Jurkat, Clone E6-1 (cell line): ENCODE results near the gene PAX2. TPM values are rescaled to one million over a fixed set of nuclear protein-coding genes. Genes with fewer than 3 reads are reported as not detected.
"Not testable (repeated sequence)": the region's sequence is repeated elsewhere in the genome, so short reads cannot be mapped to it uniquely, and the experiment has no call there.

Experiments
- DNase-seq: peaks from one replicate; pipeline ENCODE4 v3.0.0-alpha.2; 2011; ENCODE audit warnings: low read depth, low spot score
- H3K4me3 ChIP-seq: 2 replicates; pipeline ENCODE4 v1.5.1; 2011; ENCODE audit warnings: mild to moderate bottlenecking, low read length, control low read depth, moderate library complexity
- polyA plus RNA-seq: library from polyadenylated mRNA; unstranded; fragments of >200 nt; gene quantifications from one replicate; pipeline ENCODE4 v1.2.1, GENCODE V29; 2012; ENCODE audit warnings: missing spikeins; ENCODE audit not compliant: insufficient read length, insufficient read depth

PAX2 gene
- polyA plus RNA-seq: not detected

- H3K4me3 ChIP-seq: no peak within 1 kb of the TSS
- no peak for DNase-seq
These were observed at the start of gene PAX2 for GRCh38 chr10:100744987-100745881. PAX2 (plus strand) TSS chr10:100745582; CDS start chr10:100746261, 679 bp downstream.

- DNase-seq: no peak
- H3K4me3 ChIP-seq: no peak overlapping the region
These were observed 48.9 kb upstream of the PAX2 start for GRCh38 chr10:100696477-100696901.

- no peak overlapping the region for H3K4me3 ChIP-seq
- DNase-seq: no peak
These were observed 48.3 kb upstream of the PAX2 start for GRCh38 chr10:100697070-100697469.

DNA sequence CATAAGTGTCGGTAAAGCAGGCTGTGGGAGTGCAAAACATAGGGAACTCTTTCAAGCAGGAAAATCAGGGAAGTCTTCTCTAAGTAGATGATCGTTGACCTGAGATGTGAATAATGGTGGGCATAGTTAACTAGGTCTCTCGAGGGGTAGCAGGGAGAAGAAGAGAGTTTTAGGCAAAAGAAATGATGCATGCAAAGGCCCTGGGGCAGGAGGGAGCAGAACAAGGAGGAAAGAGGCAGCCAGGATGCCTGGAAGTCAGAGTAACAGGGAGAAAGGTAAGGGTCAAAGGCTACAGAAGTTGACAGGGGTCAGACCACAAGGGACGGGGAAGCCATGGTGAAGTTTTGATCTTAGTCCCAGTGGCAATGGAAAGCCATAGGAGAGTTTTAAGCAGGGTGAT lies 47.8 kb upstream of the PAX2 start:
- no peak for DNase-seq

GRCh38 chr10:100701704-100702103 lies 43.7 kb upstream of the PAX2 start:
- DNase-seq, H3K4me3 ChIP-seq: not testable (repeated sequence)

More for the DNA sequence above, 47.8 kb upstream of the PAX2 start:
- H3K4me3 ChIP-seq: no peak overlapping the region

DNA sequence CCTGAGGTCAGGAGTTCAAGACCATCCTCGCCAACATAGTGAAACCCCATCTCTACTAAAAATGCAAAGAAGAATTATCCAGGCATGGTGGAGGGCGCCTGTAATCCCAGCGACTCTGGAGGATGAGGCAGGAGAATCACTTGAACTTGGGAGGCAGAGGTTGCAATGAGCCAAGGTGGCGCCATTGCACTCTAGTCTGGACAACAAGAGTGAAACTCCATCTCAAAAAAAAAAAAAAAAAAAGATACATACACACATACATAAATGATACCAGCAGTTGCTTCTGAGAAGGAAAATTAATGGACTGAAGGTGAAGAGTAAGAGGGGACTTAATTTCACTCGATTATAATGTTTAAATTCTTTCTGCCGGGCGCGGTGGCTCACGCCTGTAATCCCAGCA lies 40.2 kb upstream of the PAX2 start:
- no peak overlapping the region for H3K4me3 ChIP-seq
- no peak for DNase-seq

GRCh38 chr10:100707261-100707848 lies 38.0 kb upstream of the PAX2 start:
- DNase-seq: no peak
- H3K4me3 ChIP-seq: no peak overlapping the region

DNA sequence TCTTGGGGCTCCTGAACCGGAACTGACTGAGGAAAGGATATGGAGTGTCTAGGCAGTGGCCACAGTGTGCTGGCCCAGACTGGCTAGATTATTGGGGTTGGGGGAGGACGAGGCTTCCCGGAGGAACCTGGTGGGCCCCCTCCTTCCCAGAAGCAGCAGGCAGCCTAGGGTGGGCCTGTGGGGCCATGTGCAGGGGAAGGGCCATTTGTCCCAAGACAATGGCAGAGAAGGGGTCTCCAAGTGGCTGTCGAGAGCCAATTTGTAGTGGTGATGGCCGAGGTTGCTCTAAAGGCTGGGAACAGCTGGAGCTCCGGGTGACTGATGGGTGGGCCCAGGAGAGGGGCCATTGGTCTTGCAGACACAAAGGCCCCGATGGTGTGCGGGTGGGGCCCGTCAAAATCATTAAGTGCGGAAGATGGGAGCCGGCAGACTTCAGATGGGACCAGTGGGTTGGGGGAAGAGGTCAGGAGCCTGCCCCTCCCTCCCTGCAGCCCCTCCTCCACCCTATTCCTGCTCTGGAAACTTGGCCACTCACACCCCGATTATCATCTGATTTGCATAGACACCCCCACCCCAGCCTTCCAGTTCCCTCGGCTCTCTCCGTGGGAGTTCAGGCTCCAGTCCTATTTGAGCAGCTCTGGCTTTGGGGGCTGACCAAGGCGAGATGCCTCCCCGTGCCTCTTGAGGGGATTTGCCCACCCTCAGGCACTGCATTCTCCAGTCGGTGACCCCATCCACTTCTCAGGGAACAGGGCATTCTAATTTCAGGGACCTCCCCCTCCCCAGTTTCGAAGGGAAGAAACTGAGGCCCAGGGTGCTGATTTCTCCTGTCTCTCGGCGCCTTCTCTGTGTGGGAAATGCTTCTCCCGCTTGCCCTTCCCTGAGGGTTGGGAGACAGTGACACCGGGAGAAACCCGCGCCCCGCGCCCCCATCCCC lies 36.0 kb upstream of the PAX2 start:
- no peak for DNase-seq
- no peak overlapping the region for H3K4me3 ChIP-seq

DNA sequence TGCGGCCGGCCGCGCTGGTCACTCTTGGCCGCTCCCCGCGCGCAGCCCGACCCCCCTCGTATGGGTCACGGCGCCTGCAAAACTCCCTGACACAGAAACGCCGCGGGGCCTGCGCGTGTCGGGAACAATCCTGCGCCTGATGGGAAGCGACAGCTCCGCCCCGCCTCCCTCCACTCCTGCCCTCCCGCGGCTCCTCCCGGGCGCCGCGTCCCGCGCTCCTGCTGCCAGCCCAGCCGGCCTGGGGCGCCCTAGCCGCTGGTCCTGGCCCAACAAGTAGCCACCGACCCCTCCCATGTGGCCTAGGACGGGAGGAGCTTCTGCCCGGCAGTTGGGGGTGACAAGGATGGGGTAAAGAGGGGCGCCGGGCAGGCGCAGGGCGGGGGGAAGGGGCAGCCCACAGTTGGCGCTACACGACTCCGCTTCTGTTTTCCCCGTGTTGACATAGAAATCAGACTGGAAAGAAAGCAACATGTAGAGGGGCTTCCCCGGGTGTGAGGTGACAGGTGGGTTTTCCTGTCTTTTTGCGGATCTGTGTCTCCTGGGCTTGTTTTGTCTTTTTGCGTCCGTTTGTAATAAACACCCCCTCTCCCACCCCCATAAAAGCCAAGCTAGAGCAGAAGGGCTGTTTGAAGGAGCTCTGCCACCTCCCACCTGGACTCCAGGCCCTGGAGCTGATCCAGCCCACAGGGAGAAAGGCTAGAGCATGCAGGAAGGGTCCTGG lies 35.1 kb upstream of the PAX2 start:
- no peak for DNase-seq
- no peak overlapping the region for H3K4me3 ChIP-seq

DNA sequence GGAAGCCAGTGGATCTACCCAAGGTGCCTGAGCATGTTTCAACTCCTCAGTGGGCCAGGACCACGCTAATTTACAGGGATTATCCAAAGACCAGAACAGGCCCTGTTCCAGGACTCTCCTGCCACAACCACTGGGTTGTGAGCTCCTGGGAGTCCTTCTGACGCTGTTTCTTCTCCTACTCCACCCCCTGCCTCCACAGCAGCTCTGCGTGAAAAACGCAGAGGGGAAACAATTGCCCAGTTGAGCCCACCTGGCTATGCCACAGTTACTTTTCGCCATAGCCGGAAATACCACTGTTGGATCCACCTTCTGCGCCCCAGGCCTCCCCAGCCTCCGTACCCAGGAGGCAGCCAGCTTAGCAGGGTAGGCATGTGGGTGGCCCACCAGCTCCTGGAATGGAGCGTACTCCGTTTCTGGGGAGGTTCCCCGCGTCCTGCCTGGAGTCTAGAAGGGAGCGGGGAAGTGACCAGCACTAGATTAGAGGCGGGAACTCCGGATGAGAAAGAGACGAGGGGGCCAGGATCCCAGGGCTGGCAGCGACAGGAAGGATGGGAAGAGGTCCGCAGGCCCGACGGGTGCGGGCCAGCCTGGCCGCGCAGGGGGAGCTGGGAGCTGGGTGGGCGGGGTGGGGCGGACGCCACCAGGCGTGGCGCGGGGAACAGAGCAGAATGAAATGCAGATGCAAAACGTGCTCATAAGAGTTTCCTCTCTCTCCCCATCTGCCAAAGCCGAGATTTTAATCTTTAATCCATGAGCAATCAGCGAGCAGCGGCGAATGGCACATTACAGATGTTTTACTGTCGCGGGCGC lies 32.1 kb upstream of the PAX2 start:
- H3K4me3 ChIP-seq: no peak overlapping the region
- no peak for DNase-seq

DNA sequence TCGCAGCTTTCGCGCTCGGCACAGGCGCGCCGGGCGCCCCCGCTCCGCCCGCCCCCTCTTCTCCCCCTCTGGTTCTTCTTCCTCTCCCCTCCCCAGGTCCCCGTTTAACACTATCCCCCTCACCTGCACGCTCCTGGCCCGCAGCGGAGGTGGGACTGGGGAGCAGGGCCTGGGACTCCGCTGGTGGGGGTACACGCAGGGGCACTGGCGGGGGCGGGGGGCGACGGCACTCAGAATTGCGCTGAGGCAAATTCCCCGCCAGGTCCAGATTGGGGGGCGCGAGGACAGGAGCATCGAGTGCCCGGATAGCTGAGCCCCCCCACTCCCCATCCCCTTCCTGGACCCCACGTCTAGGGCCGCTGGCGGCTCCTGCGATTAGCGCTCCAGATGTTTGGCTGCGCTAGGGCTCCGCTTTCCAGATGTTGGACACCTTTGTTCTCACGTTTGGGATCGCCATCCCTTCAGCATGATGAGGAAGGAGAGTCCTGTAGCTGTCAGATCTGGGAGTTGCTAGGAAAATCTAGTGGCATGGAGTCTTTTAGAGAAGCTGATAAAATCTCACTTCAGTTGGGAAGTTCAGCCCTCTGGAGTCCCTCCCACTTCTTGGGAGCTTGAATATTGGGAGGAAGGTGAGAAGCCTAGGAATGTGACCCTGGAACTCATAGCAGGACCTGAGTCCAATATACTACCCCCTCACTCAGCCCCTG lies 31.4 kb upstream of the PAX2 start:
- no peak overlapping the region for H3K4me3 ChIP-seq
- DNase-seq: no peak

DNA sequence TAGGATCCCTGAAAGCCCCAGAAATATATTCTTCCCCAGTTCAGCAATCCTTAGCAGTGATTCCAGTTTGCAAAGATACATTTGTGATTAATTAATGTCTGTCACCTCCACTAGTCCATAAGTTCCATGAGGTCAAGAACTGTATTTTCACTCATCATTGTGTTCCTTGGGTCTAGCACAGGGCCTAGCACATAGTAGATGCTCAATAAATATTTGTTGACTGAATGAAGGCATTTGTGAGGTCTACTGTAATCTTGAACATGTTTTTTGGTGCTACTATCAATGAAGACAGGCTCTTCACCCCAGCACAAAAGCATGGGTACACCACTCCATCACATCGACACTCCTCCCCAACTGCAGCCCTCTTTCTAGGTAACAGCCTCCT lies 30.8 kb upstream of the PAX2 start:
- no peak overlapping the region for H3K4me3 ChIP-seq
- DNase-seq: no peak

DNA sequence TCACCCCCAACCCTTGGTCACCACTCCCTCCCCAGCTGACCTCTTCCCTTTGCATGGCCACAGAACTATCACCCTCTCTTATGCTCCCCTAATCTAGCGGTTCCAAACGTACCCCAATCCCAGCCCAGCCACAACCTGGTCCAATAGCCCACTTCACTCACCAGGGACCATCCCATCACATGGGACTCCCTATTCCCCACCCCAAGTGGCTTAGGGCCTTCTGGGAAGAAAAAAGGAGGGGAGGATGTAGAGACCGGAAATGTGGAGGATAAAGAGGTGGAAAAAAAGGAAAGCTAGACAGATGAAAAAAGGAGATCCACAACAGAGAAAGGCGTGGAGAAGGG lies 30.3 kb upstream of the PAX2 start:
- DNase-seq: no peak
- H3K4me3 ChIP-seq: no peak overlapping the region

GRCh38 chr10:100715445-100716385 lies 29.7 kb upstream of the PAX2 start:
- H3K4me3 ChIP-seq: no peak overlapping the region
- DNase-seq: no peak

DNA sequence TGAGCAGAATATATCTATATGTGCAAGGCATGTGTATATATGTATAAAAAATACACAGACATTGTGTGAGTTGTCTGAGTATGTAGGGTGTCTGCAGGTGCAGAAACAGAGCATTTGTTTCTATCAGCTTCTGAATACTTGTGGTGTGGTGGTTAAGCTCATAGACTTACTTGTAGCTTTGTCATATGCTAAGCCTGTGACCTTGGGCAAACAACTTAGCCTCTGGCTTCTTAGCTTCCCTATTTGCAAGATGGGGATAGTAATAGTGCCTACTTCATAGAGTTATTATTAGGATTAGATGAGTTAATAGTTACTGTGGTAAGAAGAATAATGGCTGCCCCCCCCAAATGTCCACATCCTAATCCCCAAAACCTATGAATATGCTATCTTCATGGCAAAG lies 28.2 kb upstream of the PAX2 start:
- DNase-seq: no peak
- H3K4me3 ChIP-seq: no peak overlapping the region

GRCh38 chr10:100718197-100718742 lies 27.1 kb upstream of the PAX2 start:
- DNase-seq: no peak

More at GRCh38 chr10:100718197-100718742, 27.1 kb upstream of the PAX2 start:
- H3K4me3 ChIP-seq: no peak overlapping the region
